HG02943 (cell line): ENCODE data around the gene CEPT1.
"Not testable (repeated sequence)": the region's sequence is repeated elsewhere in the genome, so short reads cannot be mapped to it uniquely, and the experiment has no call there.

Experiments used
- ATAC-seq: cut with Tn5 transposase; IDR thresholded peaks from one replicate; pipeline ENCODE4 v1.9.1; 2021; ENCODE audit warnings: mild to moderate bottlenecking, low read depth, moderate library complexity; ENCODE audit not compliant: unreplicated experiment

The CEPT1 gene

GRCh38 chr1:111204983-111205713, 65.1 kb downstream of the CEPT1 start:
- no peak for ATAC-seq

GRCh38 chr1:111205714-111206050, 65.7 kb downstream of the CEPT1 start:
- no peak for ATAC-seq

- no peak for ATAC-seq
Observed at GRCh38 chr1:111208921-111209320, 68.9 kb downstream of the CEPT1 start.

GRCh38 chr1:111209622-111210021, 69.6 kb downstream of the CEPT1 start:
- no peak for ATAC-seq

- no peak for ATAC-seq
Observed at GRCh38 chr1:111211921-111212320, 71.9 kb downstream of the CEPT1 start.

GRCh38 chr1:111212634-111213335, 72.8 kb downstream of the CEPT1 start:
- no peak for ATAC-seq

GRCh38 chr1:111213412-111213811, 73.4 kb downstream of the CEPT1 start:
- no peak for ATAC-seq

GRCh38 chr1:111214074-111214801, 74.2 kb downstream of the CEPT1 start:
- ATAC-seq = no peak

GRCh38 chr1:111214884-111215283, 74.9 kb downstream of the CEPT1 start:
- no peak for ATAC-seq

GRCh38 chr1:111215285-111215684, 75.3 kb downstream of the CEPT1 start:
- not testable (repeated sequence) for ATAC-seq

GRCh38 chr1:111216751-111217150, 76.7 kb downstream of the CEPT1 start:
- ATAC-seq = no peak

- ATAC-seq = no peak
Observed at GRCh38 chr1:111217183-111217910, 77.3 kb downstream of the CEPT1 start.

GRCh38 chr1:111218701-111219556, 78.9 kb downstream of the CEPT1 start:
- no peak for ATAC-seq

GRCh38 chr1:111219557-111220286, 79.7 kb downstream of the CEPT1 start:
- no peak for ATAC-seq

GRCh38 chr1:111220302-111220890, 80.4 kb downstream of the CEPT1 start:
- no peak for ATAC-seq

- ATAC-seq = no peak
Observed at GRCh38 chr1:111221276-111221632, 81.2 kb downstream of the CEPT1 start.

GRCh38 chr1:111221633-111222291, 81.7 kb downstream of the CEPT1 start:
- ATAC-seq = peak; percentile 43

- ATAC-seq = peak; percentile 1
Observed at GRCh38 chr1:111222308-111223125, 82.5 kb downstream of the CEPT1 start.
